ENCODE data around the gene SPRED2. TPM values are rescaled to one million over a fixed set of nuclear protein-coding genes. Genes with fewer than 3 reads are reported as not detected.

Gene SPRED2
- total RNA-seq, 1 donor from 2014 or later: 43.9 TPM

GRCh38 chr2:65416945-65417344 lies 15.5 kb downstream of the SPRED2 start:
- no peaks in the 10 kb centered on the region for H3K9me3 ChIP-seq
- no peak overlapping the region for H3K4me3 ChIP-seq
- TF ChIP-seq CTCF (IDR thresholded peaks at IDR 0.05): no peak
- DNase-seq (peak; percentile 53), ATAC-seq (peak; percentile 72 to 75)
- H3K4me1 ChIP-seq: peaks cover 30% of the 10 kb centered on the region
- no peak overlapping the region for H3K27ac ChIP-seq
- no peaks in the 10 kb centered on the region for H3K36me3 ChIP-seq
- intact Hi-C loops (cut with DNase I): no loop called here
- H3K27me3 ChIP-seq (ENCODE audit: low read depth): no peaks in the 10 kb centered on the region

GRCh38 chr2:65416321-65416720 lies 16.1 kb downstream of the SPRED2 start:
- H3K4me1 ChIP-seq: peaks cover 24% of the 10 kb centered on the region
- no peak overlapping the region for H3K27ac ChIP-seq
- H3K27me3 ChIP-seq (ENCODE audit: low read depth): no peaks in the 10 kb centered on the region
- no peak overlapping the region for H3K4me3 ChIP-seq
- intact Hi-C loops (cut with DNase I): no loop called here
- no peaks in the 10 kb centered on the region for H3K36me3 ChIP-seq
- DNase-seq (no peak), ATAC-seq (peak in 1 of 2 donors; percentile 6)
- TF ChIP-seq CTCF (IDR thresholded peaks at IDR 0.05): no peak
- no peaks in the 10 kb centered on the region for H3K9me3 ChIP-seq

- no peak overlapping the region for H3K4me3 ChIP-seq
- H3K4me1 ChIP-seq: peaks cover 12% of the 10 kb centered on the region
- H3K27ac ChIP-seq: no peak overlapping the region
- intact Hi-C loops (cut with DNase I): no loop called here
- H3K27me3 ChIP-seq (ENCODE audit: low read depth): no peaks in the 10 kb centered on the region
- no peaks in the 10 kb centered on the region for H3K9me3 ChIP-seq
- ATAC-seq: no peak
- no peaks in the 10 kb centered on the region for H3K36me3 ChIP-seq
- DNase-seq: no peak
- no peak for TF ChIP-seq CTCF (IDR thresholded peaks at IDR 0.05)
These were observed 17.3 kb downstream of the SPRED2 start for GRCh38 chr2:65415091-65415490.

GRCh38 chr2:65413610-65414009 lies 18.8 kb downstream of the SPRED2 start:
- Histone ChIP-seq H3K9me3 (no peaks in the 10 kb centered on the region), H3K36me3 (no peaks in the 10 kb centered on the region), H3K4me3 (no peak overlapping the region), H3K27ac (no peak overlapping the region), H3K27me3 (ENCODE audit: low read depth) (no peaks in the 10 kb centered on the region), H3K4me1 (peaks cover 9% of the 10 kb centered on the region)
- TF ChIP-seq CTCF (IDR thresholded peaks at IDR 0.05): no peak
- DNase-seq (no peak), ATAC-seq (no peak)
- intact Hi-C loops (cut with DNase I): no loop called here

- no peak for TF ChIP-seq CTCF (IDR thresholded peaks at IDR 0.05)
- H3K27ac ChIP-seq: no peak overlapping the region
- H3K9me3 ChIP-seq: no peaks in the 10 kb centered on the region
- intact Hi-C loops (cut with DNase I): no loop called here
- peaks cover 9% of the 10 kb centered on the region for H3K4me1 ChIP-seq
- ATAC-seq (no peak), DNase-seq (no peak)
- no peaks in the 10 kb centered on the region for H3K27me3 ChIP-seq (ENCODE audit: low read depth)
- H3K4me3 ChIP-seq: no peak overlapping the region
- no peaks in the 10 kb centered on the region for H3K36me3 ChIP-seq
These were observed 19.3 kb downstream of the SPRED2 start for GRCh38 chr2:65413106-65413505.
